A204.1 (cell line): ENCODE data around the gene DNAAF1.

Source experiments
- FAIRE-seq: peaks from 2 replicates; lab custom pipeline; 2012; peaks lifted over from hg19 to GRCh38; lab: Jason Lieb, UNC

DNAAF1 gene

DNA sequence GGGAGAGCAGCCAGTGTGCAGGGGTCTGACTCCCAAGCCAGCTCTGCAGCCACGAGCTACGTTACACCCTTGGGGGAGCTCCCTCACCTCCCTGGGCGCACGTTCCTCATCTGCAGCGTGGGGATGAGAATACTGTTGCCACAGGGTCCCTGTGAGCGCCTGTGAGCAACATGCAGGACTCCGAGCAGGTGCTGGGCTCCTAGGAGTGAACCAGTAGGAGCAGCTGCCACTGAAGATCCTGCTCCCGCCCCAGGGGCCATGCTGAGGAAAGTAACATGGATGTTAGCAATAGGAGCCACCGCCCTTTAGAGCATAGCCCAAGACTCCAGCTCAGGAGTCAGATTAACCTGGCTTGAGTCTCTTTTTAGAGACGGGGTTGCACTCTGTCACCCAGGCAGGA, 15.9 kb downstream of the DNAAF1 start:
- FAIRE-seq = no peak

DNA sequence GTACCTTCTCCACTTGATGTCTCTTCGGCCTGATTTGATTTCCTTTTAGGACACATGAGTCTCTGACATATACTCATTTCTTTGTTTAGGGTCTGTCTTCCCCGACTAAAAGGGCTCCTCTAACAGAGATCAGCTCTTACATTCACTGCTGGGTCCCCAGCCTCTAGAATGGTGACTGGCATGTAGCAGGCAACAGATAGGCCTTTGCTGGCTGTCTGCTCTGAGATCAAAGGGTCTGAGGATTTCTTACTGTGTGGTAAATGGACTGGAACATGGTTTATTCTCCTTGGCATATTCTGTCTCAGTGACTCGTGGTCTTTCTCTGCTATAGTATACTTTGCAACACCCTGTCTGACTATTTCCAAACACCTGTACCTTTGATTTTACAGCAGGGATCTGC, 16.7 kb downstream of the DNAAF1 start:
- FAIRE-seq = no peak

DNA sequence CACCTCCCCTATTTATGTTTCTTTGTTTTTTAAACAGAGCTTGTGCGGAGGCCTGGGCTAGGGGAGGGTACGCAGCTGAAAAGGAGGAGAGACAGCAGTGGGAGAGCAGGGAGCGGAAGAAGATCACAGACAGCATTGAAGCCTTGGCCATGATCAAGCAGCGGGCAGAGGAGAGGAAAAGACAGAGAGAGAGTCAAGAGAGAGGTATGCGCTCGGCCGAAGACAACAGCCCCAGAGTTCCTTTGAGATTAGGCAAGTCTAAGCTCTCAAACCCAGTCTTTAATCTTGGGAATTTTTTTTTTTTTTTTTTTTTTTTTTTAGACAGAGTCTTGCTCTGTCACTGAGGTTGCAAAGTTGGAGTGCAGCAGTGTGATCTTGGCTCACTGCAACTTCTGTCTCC, 20.6 kb downstream of the DNAAF1 start:
- FAIRE-seq = no peak

DNA sequence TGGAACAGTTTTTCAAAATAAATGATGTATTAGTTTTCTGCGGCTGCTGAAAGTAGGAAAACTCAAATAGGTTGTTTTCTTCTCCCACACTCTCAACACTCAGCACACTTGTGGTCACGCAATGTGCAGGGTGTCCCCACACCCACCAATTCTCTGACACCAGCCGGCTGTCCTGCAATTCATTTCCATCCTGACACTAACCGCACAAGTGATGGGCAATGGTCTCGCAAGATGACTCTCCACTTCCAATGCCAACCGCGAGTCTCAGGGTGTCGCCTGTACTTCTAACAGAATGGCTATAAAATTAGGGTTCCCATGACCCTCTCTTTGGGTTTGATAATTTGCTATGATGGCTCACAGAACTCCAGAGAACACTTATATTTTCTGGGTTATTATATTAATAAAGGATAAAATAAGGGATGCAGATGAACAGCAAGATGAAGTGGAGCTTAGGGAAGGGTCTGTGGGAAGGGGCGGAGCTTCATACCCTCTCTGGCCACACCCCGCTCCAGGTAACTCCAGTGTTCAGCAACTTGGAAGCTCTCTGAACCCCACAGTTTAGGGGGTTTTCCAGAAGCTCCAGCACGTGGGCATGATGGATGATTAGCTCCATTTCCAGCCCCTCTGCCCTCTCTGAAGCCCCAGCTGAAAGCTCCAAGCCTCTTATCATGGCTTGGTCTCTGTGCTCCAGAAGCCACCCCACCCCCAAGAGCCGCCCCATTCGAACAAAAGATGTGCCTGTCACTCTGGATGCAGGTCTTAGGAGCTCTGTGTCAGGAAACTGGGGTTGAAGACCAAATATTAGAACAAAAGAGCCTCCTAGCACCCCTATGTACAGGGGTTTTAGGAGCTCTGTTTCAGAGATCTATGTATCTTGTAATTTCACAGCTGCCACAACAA, 21.9 kb downstream of the DNAAF1 start:
- FAIRE-seq = no peak

DNA sequence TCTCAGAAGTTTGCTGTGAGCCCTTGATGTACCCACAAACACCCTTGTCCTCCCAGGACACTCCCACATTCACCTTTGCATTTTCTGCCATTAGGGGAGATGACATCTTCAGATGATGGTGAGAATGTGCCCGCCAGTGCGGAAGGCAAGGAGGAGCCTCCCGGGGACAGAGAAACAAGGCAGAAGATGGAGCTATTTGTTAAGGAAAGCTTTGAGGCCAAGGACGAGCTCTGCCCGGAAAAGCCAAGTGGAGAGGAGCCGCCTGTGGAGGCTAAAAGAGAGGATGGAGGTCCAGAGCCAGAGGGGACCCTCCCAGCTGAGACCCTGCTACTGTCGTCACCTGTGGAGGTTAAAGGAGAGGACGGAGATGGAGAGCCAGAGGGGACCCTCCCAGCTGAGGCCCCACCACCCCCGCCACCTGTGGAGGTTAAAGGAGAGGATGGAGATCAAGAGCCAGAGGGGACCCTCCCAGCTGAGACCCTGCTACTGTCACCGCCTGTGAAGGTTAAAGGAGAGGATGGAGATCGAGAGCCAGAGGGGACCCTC, 24.7 kb downstream of the DNAAF1 start:
- FAIRE-seq = no peak

DNA sequence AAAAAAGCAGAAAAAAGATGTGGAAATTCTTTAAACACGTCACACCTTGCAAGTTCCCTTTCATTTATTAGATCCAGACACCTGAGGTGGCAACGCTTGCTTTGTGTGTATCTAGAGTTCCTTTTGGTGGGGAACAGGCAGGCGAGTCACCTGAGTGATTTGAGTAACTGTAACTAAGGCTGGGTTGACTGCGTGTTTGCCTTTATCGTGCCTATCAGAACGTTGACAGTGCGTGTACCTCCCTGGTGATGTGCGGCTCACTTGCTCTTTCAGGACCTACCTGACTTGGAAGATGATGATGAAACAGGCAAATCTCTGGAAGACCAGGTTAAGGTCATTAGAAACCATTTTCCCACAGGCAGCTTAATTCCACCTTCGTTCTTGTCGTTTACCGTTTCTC, 29.3 kb downstream of the DNAAF1 start:
- no peak for FAIRE-seq

DNA sequence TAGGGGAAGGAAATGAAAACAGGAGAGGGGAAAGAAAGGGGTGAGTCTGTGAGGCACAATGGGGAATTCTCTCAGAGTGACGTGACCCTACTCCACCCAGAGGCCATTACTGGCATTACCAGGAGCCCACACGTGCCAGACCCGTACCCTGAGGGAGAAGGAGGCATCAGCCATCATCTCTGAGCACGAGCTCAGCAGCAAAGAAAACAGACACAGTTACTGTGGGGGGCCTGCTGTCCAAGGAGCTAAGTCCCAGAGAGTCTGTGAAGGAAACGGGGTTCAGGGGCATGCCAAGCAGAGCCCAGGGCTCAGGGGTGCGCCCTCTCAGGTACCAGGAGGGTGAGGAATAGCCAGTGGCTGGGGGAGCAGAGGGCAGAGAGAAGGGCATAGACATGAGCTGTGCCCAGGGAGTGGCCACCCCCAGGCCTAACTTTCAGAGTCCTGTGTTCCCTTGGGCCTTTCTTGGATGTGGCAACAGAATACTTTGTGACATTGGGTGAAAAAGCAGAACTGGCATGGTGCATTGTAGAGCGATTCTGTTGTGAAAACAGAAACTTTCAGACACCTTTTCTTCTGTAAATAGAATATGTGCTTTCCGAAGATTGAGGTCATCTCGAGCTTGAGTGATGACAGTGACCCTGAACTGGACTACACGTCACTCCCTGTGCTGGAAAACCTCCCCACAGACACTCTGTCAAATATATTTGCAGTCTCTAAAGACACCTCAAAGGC, 30.4 kb downstream of the DNAAF1 start:
- FAIRE-seq = no peak

DNA sequence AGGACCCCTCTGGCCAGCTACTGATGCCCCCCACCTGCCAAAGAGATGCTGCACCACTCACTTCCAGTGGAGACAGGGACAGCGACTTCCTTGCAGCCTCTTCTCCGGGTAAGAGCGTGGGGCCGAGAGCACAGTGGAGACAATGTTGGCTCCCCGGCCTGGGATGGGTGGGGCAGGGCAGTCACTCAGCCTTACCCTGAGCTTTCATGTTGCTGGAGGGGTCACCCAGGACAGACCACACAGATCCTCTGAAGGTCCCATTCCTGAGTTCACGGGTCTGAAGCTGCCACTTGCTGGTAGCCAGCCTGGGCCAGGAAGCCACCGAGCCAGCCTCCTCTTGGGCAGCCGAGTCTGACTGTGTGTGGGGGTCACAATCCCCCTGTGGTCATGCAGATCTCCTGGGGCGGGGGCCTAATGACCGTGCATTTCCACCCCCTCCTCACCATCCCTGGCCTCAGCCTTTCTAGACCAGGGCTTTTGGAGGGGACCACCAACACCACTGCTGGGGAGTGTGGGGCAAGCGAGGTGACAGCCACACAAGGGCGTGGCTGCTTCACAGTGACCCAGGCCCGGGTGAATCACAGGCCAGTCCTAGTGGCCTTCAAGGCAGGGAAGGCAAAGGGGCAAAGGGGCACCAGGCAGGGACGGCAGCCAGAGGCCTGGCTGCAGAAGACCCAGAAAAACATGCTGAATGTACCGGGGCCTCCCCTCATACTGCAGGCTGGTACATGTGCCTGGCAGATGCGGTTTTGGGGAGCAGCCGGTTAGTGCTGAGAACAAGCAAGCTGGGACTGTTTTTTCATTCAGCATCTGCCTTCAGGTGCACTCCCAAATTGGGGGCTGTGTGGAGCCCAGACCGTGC, 31.3 kb downstream of the DNAAF1 start:
- FAIRE-seq = no peak

DNA sequence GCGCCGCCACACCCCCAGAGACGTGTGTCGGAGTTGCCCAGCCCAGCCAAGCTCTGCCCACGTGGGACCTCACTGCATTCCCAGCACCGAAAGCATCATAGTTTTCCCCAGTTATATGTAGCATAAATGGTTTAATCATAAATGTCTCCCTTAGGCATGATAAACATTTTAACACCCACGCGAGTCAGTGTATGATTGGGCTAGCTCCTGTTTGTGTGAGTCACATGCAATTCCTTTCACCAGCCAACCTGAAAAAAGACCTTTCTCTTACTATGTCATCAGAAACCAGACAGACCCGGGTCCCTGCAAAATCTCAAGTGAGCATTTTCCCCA, 32.6 kb downstream of the DNAAF1 start:
- no peak for FAIRE-seq

DNA sequence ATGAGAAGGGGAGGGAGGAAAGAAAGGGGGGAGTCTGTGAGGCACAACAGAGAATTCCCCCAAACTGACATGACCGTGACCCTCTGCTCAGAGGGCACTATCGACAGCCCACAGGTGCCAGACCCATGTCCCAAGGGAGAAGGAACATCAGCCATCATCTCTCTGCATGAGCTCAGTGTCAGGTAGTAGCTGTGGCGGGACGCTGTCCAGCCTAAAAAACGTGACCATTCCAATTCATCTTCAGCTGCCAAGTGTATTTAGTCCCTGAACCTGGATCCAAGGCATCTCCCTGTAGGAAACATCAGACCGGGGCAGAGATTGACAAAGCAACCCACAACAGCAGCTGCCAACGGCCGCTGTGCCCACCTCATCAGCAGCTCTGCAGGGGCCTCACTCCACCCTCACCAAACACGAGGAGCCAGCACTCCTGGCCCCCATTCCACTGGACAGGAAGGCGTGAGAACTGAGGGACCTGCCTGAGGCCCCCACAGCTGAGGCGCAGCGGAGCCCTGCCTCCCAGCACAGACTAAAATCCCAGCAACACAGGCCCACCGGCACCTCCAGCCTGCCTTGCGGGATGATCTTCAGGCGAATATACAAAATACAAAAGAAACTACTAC, 33.1 kb downstream of the DNAAF1 start:
- FAIRE-seq = no peak

DNA sequence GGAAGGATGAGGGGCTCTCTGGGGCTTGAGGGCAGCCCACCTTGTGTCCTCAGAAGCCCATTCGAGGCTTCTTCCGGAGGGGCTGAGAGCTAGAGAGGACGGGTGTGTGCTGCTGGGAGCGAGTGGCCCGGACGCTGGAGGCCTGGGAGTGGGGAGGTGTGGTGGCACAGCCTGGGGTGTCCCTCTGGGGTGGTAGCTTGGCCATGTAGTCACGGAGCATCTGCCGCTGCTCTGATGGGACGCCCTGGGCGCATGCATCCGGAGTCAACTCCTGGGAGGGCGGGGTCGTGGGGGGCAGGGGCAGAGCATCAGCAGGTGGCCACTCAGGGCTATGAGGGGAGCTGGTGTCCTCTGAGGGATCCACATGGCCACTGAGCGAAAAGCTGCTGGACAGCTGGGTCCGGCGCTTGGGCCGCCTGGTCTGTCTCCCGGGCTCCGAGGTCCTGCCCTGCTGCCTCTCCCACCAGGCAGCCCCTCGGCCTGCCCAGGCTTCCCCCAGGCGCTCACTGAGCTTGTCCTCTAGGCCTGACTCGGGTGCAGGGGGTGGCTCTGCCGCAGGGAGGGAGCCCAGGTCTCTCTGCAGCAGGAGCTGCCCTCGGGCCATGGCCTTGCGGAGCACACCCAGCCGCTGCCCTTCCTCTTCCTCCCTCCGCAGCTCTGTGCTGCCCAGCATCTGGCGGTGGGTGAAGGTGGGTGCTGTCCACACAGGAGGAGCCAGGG, 33.9 kb downstream of the DNAAF1 start:
- no peak for FAIRE-seq

DNA sequence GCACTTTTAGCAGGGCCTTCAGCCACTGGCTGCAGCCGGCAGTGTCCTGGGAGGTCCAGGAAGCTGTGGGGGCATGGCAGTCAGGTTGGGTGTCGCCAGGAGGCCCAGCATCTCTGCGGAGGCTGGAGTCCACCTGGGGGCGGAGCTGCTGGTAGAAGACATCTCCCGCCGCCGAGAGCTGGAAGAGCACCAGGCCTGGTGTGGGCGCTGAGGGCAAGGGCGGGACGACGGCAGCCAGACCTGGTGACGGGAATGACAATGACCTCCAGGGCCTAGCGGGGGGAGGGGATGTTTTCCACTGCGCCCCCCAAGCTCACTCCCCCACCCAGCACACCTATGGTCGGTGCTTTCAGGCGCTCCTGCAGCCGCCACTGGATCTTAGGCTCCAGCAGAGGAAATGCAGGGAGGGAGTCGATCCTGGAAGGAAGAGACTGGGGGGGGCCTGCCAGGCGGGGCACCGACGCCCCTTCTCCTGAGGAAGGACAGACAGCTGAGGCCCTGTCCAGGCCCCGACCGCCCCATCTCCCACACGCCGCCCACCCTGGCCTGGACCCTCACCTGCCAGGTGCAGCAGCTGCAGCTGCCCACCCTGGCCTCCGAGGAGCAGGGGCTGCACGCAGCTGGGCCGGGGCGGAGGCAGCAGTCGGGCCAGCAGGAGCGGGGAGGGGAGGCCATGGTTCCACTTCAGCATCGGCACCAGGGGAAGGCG, 34.7 kb downstream of the DNAAF1 start:
- no peak for FAIRE-seq

DNA sequence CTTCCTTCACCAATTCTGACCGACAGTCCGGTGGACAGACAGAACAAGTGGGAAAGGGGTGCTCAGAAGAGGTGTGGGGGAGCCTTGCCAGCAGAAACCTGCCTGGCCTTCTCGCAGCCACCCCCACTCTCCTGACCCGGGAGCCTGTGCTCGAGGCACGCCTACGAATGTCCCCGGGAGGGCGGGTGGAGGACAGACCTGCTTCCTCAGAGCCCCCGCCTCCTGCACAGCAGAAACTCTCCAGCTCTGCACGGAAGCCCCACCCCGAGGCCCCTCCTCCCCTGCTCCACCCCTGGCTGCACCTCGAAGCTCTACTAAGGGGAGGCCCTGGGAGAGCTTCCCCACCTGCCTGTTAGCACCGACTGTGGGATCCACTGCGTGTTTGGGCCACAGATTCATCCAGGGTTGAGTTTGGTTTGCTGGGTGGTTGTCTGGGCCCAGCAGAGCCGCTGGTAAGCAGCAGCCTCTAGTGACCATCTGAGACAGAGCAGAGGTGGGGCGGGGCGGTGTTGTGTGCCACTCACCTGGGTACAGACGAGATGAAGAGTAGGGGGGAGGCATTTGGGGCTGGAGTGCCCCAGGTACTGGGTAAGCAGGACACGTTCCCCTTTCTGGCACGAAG, 35.5 kb downstream of the DNAAF1 start:
- FAIRE-seq = no peak

DNA sequence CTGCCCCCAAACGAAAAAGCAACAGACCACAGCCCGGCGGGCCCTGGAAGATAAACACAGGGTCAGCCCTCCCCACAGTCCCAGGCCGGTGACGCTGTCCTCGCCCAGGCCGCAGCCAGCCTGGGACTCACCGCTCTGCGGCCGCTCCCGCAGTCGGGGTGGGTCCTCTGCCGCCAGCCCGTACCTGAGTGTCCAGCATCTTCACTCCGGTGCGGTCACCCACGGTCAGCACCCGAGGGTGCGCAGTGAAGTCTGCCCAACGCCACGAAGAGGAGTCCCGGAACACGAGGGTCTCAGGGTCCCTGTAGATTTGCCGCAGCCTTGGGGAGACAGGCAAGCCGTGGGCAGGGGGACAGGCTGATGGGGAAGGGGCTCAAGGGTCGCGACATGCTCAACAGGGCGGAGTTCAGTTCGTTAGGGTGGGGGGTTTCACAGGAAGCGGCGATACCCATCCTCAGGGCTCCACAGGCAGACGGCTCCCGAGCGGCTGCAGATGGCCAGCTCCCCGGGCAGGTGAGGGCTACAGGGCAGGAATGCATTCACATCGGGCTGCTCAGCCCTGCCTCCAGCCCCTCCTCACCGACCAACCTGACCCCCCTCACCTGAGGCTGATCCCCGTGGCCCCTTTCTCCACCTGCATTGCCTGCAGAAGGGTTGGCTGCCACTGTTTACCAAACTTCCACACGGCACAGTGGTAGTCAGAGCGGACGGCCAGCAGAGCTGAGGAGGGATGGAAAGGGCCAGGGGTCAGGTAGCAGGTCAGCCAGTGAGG, 36.2 kb downstream of the DNAAF1 start:
- FAIRE-seq = no peak

DNA sequence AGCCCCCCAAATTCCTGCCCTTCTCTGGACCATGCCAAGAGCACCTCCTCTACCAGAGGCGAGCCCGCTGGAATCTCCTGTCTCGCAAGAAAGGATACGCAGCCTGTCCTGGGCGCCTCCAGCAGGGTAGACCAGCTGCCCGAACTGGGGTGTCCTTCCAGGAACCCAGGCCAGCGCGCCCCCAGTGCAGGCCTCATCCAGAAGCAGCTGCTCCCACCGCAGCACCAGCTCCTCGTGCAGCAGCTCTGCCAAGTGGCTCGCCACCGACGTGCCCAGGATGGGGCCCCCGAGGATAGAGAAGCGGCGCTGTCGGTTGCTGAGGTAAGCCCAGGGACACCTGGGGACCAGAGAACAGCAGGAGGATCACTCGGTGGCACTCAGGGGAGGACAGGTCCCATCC, 37.0 kb downstream of the DNAAF1 start:
- FAIRE-seq = no peak

DNA sequence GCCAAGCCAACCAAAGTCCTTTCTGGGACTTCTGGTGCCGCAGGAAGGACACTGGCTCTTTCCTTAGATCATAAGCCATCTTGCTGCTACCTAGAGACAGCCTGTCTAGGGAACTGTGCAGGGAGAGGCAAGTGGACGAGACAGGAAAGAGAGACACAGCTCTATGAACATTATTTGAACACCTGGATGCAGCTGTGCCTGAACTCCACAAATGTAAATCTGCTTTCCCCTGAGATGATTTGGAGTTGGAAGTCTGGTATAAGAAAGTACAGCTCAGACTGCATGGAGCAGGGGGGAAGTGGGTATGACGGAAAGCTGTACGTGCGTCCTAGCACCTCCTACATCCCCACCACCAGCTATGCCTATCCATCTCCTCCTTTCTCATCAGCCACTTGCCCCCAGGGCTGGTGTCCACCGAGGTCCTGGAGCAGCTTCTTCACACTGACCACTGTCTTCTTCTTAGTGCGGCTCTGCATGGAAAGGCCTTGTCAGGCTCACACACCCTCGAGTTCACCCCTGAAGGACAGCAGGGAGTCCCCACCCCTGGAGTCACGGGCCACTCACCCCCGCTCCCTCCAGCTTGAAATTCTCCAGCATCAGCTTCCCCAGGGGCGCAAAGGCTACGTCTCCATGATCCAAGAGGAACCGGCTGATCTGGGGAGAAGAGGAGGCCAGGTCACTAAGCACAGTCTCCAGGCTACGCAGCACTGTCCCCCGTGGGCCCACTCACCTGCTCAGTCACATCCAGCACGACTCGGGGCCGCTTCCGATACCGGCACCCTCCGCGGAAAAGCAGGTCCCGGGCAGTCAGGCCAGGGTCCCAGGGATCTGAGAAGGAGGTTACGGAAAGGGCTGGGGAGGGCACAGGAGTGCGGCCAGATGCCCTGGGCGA, 37.8 kb downstream of the DNAAF1 start:
- FAIRE-seq = no peak

DNA sequence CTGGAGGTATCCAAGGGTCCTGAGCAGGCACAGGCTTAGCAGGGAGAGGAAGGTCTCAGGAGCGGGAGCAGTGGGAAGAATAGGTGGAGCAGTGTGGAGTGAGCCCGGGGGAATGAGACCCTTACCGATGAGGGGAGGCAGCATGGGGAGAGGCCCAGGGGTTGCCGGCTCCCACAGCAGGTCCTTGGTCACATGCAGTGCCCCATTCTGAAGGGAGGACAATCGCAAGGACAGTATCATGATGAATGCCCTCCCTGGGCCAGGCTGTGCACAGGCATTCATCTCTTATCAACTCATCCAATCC, 38.4 kb downstream of the DNAAF1 start:
- FAIRE-seq = no peak

DNA sequence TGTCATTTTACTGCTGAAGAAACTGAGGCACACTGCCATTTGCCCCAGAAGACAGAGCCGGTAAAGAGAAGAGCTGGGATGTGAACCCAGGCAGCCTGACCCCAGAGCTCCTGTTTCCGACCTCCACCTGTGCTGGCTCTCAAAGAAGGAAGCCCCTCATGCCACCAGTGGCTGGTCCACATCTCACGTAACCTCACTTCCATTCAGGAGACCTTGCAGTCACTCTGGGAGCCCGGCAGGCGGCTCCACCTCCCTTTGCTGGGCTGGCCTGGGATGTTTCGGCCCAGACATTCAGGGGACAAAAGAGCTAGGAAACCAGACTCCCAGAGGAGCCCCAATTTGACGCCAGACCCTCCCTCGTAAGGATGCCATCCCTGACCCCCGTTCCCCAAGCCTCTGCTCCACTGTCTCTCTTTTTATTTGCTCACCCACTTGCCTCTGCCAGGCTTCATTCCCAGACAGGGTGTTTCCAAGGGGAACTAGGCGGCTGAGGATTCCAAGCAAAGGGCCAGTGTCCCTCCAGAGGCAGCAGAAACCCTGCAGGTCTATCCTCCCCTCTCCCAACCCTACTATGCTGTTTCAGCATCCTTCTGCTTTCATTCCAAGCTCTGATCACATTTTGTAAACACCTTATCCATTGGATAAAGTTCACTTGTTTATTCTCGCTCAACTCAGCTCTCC, 38.9 kb downstream of the DNAAF1 start:
- FAIRE-seq = no peak
